GM12865 (cell line): ENCODE measurements around the gene ADH6.

Experiments
- DNase-seq: peaks from one replicate; pipeline ENCODE4 v3.0.0; 2010; ENCODE audit warnings: low read depth
- H3K4me3 ChIP-seq: 2 replicates; pipeline ENCODE4 v1.5.1; 2011; ENCODE audit warnings: mild to moderate bottlenecking, low read depth, low read length, control low read depth
- CTCF ChIP-seq: IDR thresholded peaks from 2 replicates; pipeline ENCODE4 v1.5.1; 2011; ENCODE audit warnings: low read length, control low read depth, low read depth, inconsistent platforms; ENCODE audit not compliant: insufficient read depth; ENCODE audit errors: missing control alignments

The ADH6 gene

DNA sequence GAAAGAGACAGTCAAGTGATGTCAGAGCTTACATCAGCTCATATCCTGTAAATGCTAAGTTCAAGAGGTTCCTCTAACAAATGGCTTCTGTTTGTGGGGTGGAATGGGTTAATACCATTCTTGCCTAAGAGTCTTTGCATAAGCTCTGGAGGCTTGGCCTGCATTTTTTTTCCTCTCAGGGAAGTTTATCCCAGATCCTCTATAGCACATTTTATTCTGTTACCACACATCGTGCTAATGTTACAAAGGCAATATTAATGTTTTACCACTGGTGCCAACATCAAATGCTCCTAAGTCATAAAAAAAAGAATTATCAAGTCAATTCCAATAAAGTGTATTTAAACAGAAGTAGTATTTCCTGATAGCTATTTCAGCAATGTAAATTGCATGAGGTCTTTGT lies 2.9 kb upstream of the ADH6 start:
- DNase-seq: no peak
- no peak overlapping the region for H3K4me3 ChIP-seq
- TF ChIP-seq CTCF: no peak

DNA sequence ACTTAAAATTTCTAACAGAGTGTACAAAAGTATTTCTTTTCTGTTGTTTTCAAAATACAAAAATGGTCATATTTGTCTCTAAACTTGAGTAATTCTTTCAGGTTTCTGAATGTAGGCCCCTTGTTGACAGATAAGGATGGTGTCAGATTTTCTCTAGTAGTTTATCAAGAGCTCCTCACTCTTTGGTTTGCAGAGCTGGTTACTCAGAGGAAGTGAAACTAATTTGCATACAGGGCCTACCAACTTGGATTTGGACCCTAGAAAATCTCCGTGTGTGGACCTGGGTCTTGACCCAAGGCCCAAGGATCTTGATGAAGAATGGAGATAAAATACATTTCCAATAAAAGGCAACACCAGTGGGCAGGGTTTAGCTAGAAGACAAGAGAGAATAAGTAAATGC lies 433 bp upstream of the ADH6 start:
- no peak for TF ChIP-seq CTCF
- DNase-seq: no peak
- no peak overlapping the region for H3K4me3 ChIP-seq

DNA sequence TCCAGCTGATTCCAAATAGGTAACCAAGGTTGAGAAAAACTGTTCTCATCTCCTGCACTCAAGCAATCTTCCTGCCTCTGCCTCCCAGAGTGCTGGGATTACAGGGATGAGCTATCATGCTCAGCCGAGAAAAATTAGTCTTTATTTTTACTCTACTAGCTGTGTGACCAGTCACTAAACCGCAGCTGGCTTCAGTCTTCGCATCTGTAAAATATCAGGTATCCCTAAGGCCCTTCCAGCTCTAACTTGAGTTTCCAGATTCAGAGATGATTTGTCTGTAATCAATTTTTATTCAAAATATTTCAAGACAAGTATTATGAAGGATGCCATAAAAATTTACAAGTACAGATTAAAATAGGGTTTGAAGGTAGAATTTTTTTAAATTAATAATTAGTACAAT lies 3.5 kb downstream of the ADH6 start:
- DNase-seq: no peak
- TF ChIP-seq CTCF: no peak
- H3K4me3 ChIP-seq: no peak overlapping the region

DNA sequence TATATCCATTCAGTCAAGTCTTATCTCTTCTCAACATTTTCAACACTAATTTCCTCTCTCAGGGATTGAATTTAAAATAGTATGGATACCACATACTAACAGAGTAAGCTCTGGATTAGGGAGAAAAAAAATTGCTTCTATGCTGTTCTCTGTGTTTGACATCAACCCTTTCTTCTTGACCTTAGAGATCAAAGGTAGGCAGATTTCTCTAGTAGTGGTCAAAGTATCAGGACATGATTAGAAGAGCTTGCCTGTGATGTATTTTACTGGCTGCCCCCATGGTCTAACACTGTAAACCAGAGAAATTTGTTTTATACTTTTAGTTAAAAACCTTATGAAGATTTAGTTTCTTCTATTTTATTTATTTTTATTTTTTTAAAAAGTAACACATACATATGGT lies 8.3 kb downstream of the ADH6 start:
- no peak overlapping the region for H3K4me3 ChIP-seq
- no peak for TF ChIP-seq CTCF
- no peak for DNase-seq

DNA sequence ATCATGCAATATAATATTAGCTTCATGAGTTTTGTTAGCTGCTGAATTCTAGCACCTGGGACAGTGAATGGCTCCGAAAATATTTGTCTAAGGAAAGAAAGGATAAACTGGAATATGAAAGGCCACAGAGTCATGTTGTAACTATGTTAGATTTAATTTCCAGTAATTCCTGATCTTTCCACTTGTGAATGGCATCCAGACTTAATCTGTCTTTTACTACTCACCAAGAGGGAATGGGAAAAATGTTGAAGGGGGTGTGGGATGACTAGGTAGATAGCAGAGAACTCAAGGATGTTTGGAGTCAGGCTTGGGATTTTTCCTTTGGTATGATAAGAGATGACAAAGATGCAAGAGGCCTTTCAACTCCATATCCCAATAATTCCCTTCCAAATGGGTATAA lies 9.4 kb downstream of the ADH6 start:
- H3K4me3 ChIP-seq: no peak overlapping the region
- TF ChIP-seq CTCF: no peak
- DNase-seq: no peak

GRCh38 chr4:99208719-99209075 lies 10.3 kb downstream of the ADH6 start:
- no peak for TF ChIP-seq CTCF
- no peak overlapping the region for H3K4me3 ChIP-seq

DNA sequence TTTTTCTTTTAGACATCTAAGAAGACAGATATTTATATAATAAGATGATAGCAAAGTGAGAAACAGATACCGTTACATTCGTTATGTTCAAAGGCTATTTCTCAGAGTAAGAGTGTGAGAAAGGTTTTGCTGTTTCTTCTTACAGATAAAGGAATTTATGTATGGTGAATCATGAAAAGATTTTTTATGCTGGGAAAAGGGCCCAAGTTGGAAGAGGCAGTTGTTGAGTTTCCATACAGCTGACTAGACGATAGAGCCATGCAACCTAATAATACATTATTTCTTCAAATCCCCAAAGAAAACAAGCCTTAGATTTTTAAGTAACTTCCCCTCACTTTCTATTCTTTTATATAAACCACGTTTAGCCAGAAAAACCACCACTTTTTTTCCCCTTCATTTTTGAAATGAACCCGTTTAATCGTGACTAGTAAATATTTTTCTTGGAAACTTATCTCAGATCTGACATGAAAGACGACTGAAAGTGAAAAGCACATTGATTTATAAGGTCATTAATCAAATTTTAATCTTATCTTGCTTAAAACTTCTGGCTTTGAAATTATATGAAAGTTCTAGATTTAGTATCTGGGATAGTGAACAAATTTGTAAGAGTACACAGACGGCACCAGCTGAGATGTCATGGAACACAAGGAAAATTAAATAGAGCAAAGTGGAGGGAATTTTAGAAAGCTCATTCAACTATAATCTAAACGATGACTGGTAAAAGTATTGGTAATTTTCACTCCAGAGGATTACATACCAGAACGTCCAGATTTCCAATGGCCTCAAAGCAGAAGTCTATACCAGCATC lies 10.9 kb downstream of the ADH6 start:
- no peak overlapping the region for H3K4me3 ChIP-seq
- no peak for DNase-seq
- TF ChIP-seq CTCF: no peak

More at GRCh38 chr4:99208719-99209075, 10.3 kb downstream of the ADH6 start:
- no peak for DNase-seq
